DOHH2 (cell line): ENCODE data around the gene CDK5R1.

Experiments used
- H3F3A ChIP-seq: fragments of 200-600 bp; sonication (generic), shearing (Covaris generic); 2 replicates; pipeline ENCODE4 v1.6.0; 2016; ENCODE audit warnings: antibody characterized with exemption, mild to moderate bottlenecking; ENCODE audit not compliant: control insufficient read depth, insufficient read depth
- H3K27ac ChIP-seq: fragments of 200-600 bp; sonication (generic); 2 replicates; pipeline ENCODE4 v1.5.1; 2014; ENCODE audit warnings: low read depth, mild to moderate bottlenecking, low read length, moderate library complexity
- H3K27me3 ChIP-seq: fragments of 200-600 bp; sonication (generic); 2 replicates; pipeline ENCODE4 v1.6.1; 2014; ENCODE audit warnings: mild to moderate bottlenecking, low read length, mixed read lengths; ENCODE audit not compliant: control insufficient read depth
- H3K36me3 ChIP-seq: fragments of 200-600 bp; sonication (generic); 2 replicates; pipeline ENCODE4 v1.6.1; 2014; ENCODE audit warnings: mild to moderate bottlenecking, low read length, moderate library complexity, mixed read lengths; ENCODE audit not compliant: control insufficient read depth
- H3K4me1 ChIP-seq: fragments of 200-600 bp; sonication (generic); 2 replicates; pipeline ENCODE4 v1.6.1; 2014; ENCODE audit warnings: mild to moderate bottlenecking, low read length, mixed read lengths; ENCODE audit not compliant: control insufficient read depth
- H3K4me2 ChIP-seq: fragments of 200-600 bp; sonication (generic); 2 replicates; pipeline ENCODE4 v1.6.0; 2014; ENCODE audit warnings: mild to moderate bottlenecking, low read length, moderate library complexity
- H3K4me3 ChIP-seq: fragments of 200-600 bp; sonication (generic); 2 replicates; pipeline ENCODE4 v1.5.1; 2014; ENCODE audit warnings: mild to moderate bottlenecking, low read length, mixed read lengths
- H3K79me2 ChIP-seq: fragments of 200-600 bp; sonication (generic); 2 replicates; pipeline ENCODE4 v1.6.1; 2014; ENCODE audit warnings: mild to moderate bottlenecking, low read length, mixed read lengths; ENCODE audit not compliant: control insufficient read depth
- H3K9me2 ChIP-seq: fragments of 200-600 bp; sonication (generic); replicated peaks from 2 replicates; pipeline ENCODE4 v1.6.1; 2014; ENCODE audit warnings: mild to moderate bottlenecking, low read length, mixed read lengths; ENCODE audit not compliant: control insufficient read depth
- H3K9me3 ChIP-seq: fragments of 200-600 bp; sonication (generic); 2 replicates; pipeline ENCODE4 v1.6.1; 2014; ENCODE audit warnings: antibody characterized with exemption, low read length, mixed read lengths; ENCODE audit not compliant: control insufficient read depth, insufficient read depth
- H4K20me1 ChIP-seq: fragments of 200-600 bp; sonication (generic); 2 replicates; pipeline ENCODE4 v1.6.0; 2014; ENCODE audit warnings: low read depth, mild to moderate bottlenecking, antibody characterized with exemption, low read length, moderate library complexity; ENCODE audit not compliant: control insufficient read depth, insufficient read depth
- CTCF ChIP-seq: fragments of 200-600 bp; sonication (generic); IDR thresholded peaks from one replicate; pipeline ENCODE4 v1.5.1; 2014; ENCODE audit warnings: antibody characterized with exemption, mild to moderate bottlenecking, low read depth, low read length; ENCODE audit not compliant: poor library complexity, severe bottlenecking
- EZH2phosphoT487 ChIP-seq: fragments of 200-600 bp; sonication (generic); IDR thresholded peaks from 2 replicates; pipeline ENCODE4 v1.6.1; 2017; ENCODE audit warnings: borderline replicate concordance, mild to moderate bottlenecking, antibody characterized with exemption, low read length, moderate library complexity, mixed read lengths

CDK5R1 gene

GRCh38 chr17:32520104-32520701 is 33.4 kb downstream of the CDK5R1 start:
- H3K36me3 ChIP-seq: no peaks in the 10 kb centered on the region

GRCh38 chr17:32520737-32521404 is 34.1 kb downstream of the CDK5R1 start:
- Histone ChIP-seq H3K79me2 (no peaks in the 10 kb centered on the region), H3K27ac (no peak overlapping the region), H3K27me3 (peaks cover 67% of the 10 kb centered on the region), H3K36me3 (no peaks in the 10 kb centered on the region), H4K20me1 (0 out of 2 replicates have a peak, but pooled peaks cover 5% of the 10 kb centered on the region), H3K9me2 (no peaks in the 10 kb centered on the region), H3F3A (peaks cover 13% of the 10 kb centered on the region), H3K4me2 (0 out of 2 replicates have a peak overlapping the region, but pooled peaks have one; percentile 65), H3K4me3 (no peak overlapping the region), H3K9me3 (no peaks in the 10 kb centered on the region), H3K4me1 (peaks cover 83% of the 10 kb centered on the region)
- no peak for TF ChIP-seq CTCF
- TF ChIP-seq EZH2phosphoT487: no peak

More at GRCh38 chr17:32520104-32520701, 33.4 kb downstream of the CDK5R1 start:
- peaks cover 87% of the 10 kb centered on the region for H3K4me1 ChIP-seq
- H3K27ac ChIP-seq: no peak overlapping the region
- H4K20me1 ChIP-seq: no peaks in the 10 kb centered on the region
- no peaks in the 10 kb centered on the region for H3K9me3 ChIP-seq
- H3K79me2 ChIP-seq: no peaks in the 10 kb centered on the region
- H3K4me3 ChIP-seq: peak overlapping the region; percentile 56
- no peak for TF ChIP-seq EZH2phosphoT487
- TF ChIP-seq CTCF: no peak
- H3K9me2 ChIP-seq: no peaks in the 10 kb centered on the region
- H3K27me3 ChIP-seq: peaks cover 66% of the 10 kb centered on the region
- H3K4me2 ChIP-seq: peak overlapping the region; percentile 65
- peaks cover 13% of the 10 kb centered on the region for H3F3A ChIP-seq

GRCh38 chr17:32523017-32523680 is 36.4 kb downstream of the CDK5R1 start:
- peaks cover 67% of the 10 kb centered on the region for H3K27me3 ChIP-seq
- H3K4me1 ChIP-seq: peaks cover 65% of the 10 kb centered on the region
- H4K20me1 ChIP-seq: 0 out of 2 replicates have a peak, but pooled peaks cover 5% of the 10 kb centered on the region
- H3F3A ChIP-seq: peaks cover 11% of the 10 kb centered on the region
- TF ChIP-seq EZH2phosphoT487: no peak
- TF ChIP-seq CTCF: no peak
- H3K4me2 ChIP-seq: peak overlapping the region; percentile 92
- H3K79me2 ChIP-seq: no peaks in the 10 kb centered on the region
- H3K4me3 ChIP-seq: peak overlapping the region; percentile 72
- H3K27ac ChIP-seq: peak overlapping the region; percentile 91
- H3K9me2 ChIP-seq: no peaks in the 10 kb centered on the region
- H3K36me3 ChIP-seq: no peaks in the 10 kb centered on the region
- no peaks in the 10 kb centered on the region for H3K9me3 ChIP-seq
